H9 (cell line): ENCODE results near the gene ERH. TPM values are rescaled to one million over a fixed set of nuclear protein-coding genes. Genes with fewer than 3 reads are reported as not detected.

Experiments used
- DNase-seq: peaks from one replicate; pipeline ENCODE4 v3.0.0-alpha.2; 2017
- H2AFZ ChIP-seq: one replicate; pipeline ENCODE4 v1.6.1; 2013; ENCODE audit warnings: mild to moderate bottlenecking, low read length, control low read depth, moderate library complexity
- H2AK5ac ChIP-seq: 2 replicates; pipeline ENCODE4 v1.6.1; 2013; ENCODE audit warnings: low read length, control low read depth, mixed read lengths; ENCODE audit not compliant: insufficient read length
- H2BK120ac ChIP-seq: one replicate; pipeline ENCODE4 v1.6.1; 2013; ENCODE audit warnings: low read depth, mild to moderate bottlenecking, low read length, control low read depth, inconsistent platforms; ENCODE audit not compliant: poor library complexity, severe bottlenecking
- H2BK12ac ChIP-seq: 2 replicates; pipeline ENCODE4 v1.6.1; 2013; ENCODE audit warnings: low read length, control low read depth, mixed read lengths, low read depth; ENCODE audit not compliant: insufficient read length
- H2BK15ac ChIP-seq: 2 replicates; pipeline ENCODE4 v1.6.1; 2013; ENCODE audit warnings: low read depth, low read length, control low read depth
- H2BK20ac ChIP-seq: one replicate; pipeline ENCODE4 v1.6.1; 2013; ENCODE audit warnings: low read depth, mild to moderate bottlenecking, low read length, control low read depth, inconsistent platforms; ENCODE audit not compliant: poor library complexity, severe bottlenecking
- H2BK5ac ChIP-seq: 2 replicates; pipeline ENCODE4 v1.6.1; 2013; ENCODE audit warnings: low read length, control low read depth, mixed read lengths; ENCODE audit not compliant: insufficient read length
- H3K14ac ChIP-seq: 2 replicates; pipeline ENCODE4 v1.6.1; 2013; ENCODE audit warnings: low read length, control low read depth; ENCODE audit not compliant: insufficient read depth
- H3K18ac ChIP-seq: 2 replicates; pipeline ENCODE4 v1.6.1; 2013; ENCODE audit warnings: low read depth, mild to moderate bottlenecking, mixed read lengths, low read length, control low read depth; ENCODE audit not compliant: insufficient read length
- H3K23ac ChIP-seq: 2 replicates; pipeline ENCODE4 v1.6.1; 2013; ENCODE audit warnings: low read length, control low read depth, mixed read lengths, low read depth; ENCODE audit not compliant: insufficient read length
- H3K23me2 ChIP-seq: 2 replicates; pipeline ENCODE4 v1.6.1; 2013; ENCODE audit warnings: low read depth, mild to moderate bottlenecking, mixed read lengths, low read length, control low read depth; ENCODE audit not compliant: insufficient read length, poor library complexity, severe bottlenecking
- H3K27ac ChIP-seq: 2 replicates; pipeline ENCODE4 v1.5.1; 2013; ENCODE audit warnings: low read length, control low read depth, mixed read lengths, low read depth; ENCODE audit not compliant: insufficient read length
- H3K27me3 ChIP-seq: 2 replicates; pipeline ENCODE4 v1.6.1; 2013; ENCODE audit warnings: low read length, control low read depth, inconsistent platforms; ENCODE audit not compliant: insufficient read depth
- H3K4ac ChIP-seq: 2 replicates; pipeline ENCODE4 v1.6.1; 2013; ENCODE audit warnings: low read depth, mild to moderate bottlenecking, control low read depth, inconsistent platforms, low read length, moderate library complexity
- H3K4me1 ChIP-seq: 2 replicates; pipeline ENCODE4 v1.6.1; 2013; ENCODE audit warnings: low read length, control low read depth, inconsistent platforms; ENCODE audit not compliant: insufficient read depth
- H3K4me2 ChIP-seq: 2 replicates; pipeline ENCODE4 v1.6.1; 2013; ENCODE audit warnings: low read length, control low read depth, mixed read lengths; ENCODE audit not compliant: insufficient read length, insufficient read depth
- H3K56ac ChIP-seq: 2 replicates; pipeline ENCODE4 v1.6.1; 2013; ENCODE audit warnings: low read depth, mild to moderate bottlenecking, mixed read lengths, low read length, control low read depth; ENCODE audit not compliant: insufficient read length
- H3K79me1 ChIP-seq: 2 replicates; pipeline ENCODE4 v1.6.1; 2013; ENCODE audit warnings: low read depth, mild to moderate bottlenecking, moderate library complexity, low read length, control low read depth, inconsistent platforms; ENCODE audit not compliant: insufficient read depth, poor library complexity, severe bottlenecking
- H3K79me2 ChIP-seq: 2 replicates; pipeline ENCODE4 v1.6.1; 2013; ENCODE audit warnings: low read length, control low read depth, inconsistent platforms; ENCODE audit not compliant: insufficient read depth
- H3K9ac ChIP-seq: 2 replicates; pipeline ENCODE4 v1.6.1; 2013; ENCODE audit warnings: low read length, control low read depth, mixed read lengths; ENCODE audit not compliant: insufficient read length; ENCODE audit errors: extremely low read depth
- H3K9me3 ChIP-seq: one replicate; pipeline ENCODE4 v1.6.1; 2013; ENCODE audit warnings: low read depth, low read length, inconsistent platforms; ENCODE audit not compliant: control insufficient read depth
- H3T11ph ChIP-seq: one replicate; pipeline ENCODE4 v1.6.1; 2013; ENCODE audit warnings: mild to moderate bottlenecking, low read length, control low read depth, inconsistent platforms
- H4K20me1 ChIP-seq: one replicate; pipeline ENCODE4 v1.6.1; 2013; ENCODE audit not compliant: control insufficient read depth, insufficient read length, insufficient read depth
- H4K5ac ChIP-seq: 2 replicates; pipeline ENCODE4 v1.6.1; 2013; ENCODE audit warnings: low read depth, mild to moderate bottlenecking, mixed read lengths, low read length, control low read depth; ENCODE audit not compliant: insufficient read length
- H4K8ac ChIP-seq: replicated peaks from 2 replicates; pipeline ENCODE4 v1.6.1; 2013; ENCODE audit warnings: low read length, control low read depth, mixed read lengths, low read depth; ENCODE audit not compliant: insufficient read length
- H4K91ac ChIP-seq: 2 replicates; pipeline ENCODE4 v1.6.1; 2013; ENCODE audit warnings: low read depth, mild to moderate bottlenecking, moderate library complexity, mixed read lengths, low read length, control low read depth; ENCODE audit not compliant: insufficient read length
- H3K27ac Mint-ChIP-seq, 3 experiments: 2 replicates in 2 of 3; 3 replicates in 1 of 3; pipeline ENCODE4 v1.8.0; 2020 to 2021; ENCODE audit warnings: mixed read lengths in 3 of 3, mild to moderate bottlenecking in 1 of 3, moderate library complexity in 1 of 3
- H3K27me3 Mint-ChIP-seq: 2 replicates; pipeline ENCODE4 v1.8.0; 2021; ENCODE audit warnings: low read depth, mild to moderate bottlenecking, moderate library complexity, mixed read lengths
- H3K36me3 Mint-ChIP-seq, 3 experiments: 2 replicates in 2 of 3; 3 replicates in 1 of 3; pipeline ENCODE4 v1.8.0; 2020 to 2021; ENCODE audit warnings: low read depth in 3 of 3, mixed read lengths in 3 of 3; ENCODE audit not compliant: insufficient read depth in 1 of 3
- H3K4me1 Mint-ChIP-seq, 2 experiments: 2 replicates each; pipeline ENCODE4 v1.8.0; 2020; ENCODE audit warnings: mixed read lengths in 2 of 2
- H3K4me3 Mint-ChIP-seq, 2 experiments: 2 replicates in 1 of 2; 3 replicates in 1 of 2; pipeline ENCODE4 v1.8.0; 2020 to 2021; ENCODE audit warnings: mild to moderate bottlenecking in 2 of 2, mixed read lengths in 2 of 2, moderate library complexity in 1 of 2
- H3K9me3 Mint-ChIP-seq, 2 experiments: 2 replicates in 1 of 2; 3 replicates in 1 of 2; pipeline ENCODE4 v1.8.0; 2020; ENCODE audit warnings: mild to moderate bottlenecking in 2 of 2, mixed read lengths in 2 of 2, moderate library complexity in 1 of 2
- WGBS: extraction: QIAGEN DNeasy Blood & Tissue Kit; methylation state at CpG from one replicate; pipeline ENCODE4 v1.1.7; 2013; ENCODE audit warnings: missing lambda C conversion rate, low lambda C conversion rate, mixed read lengths; ENCODE audit not compliant: insufficient read length; ENCODE audit errors: extremely low coverage; 5-methylcytosine and 5-hydroxymethylcytosine counted together
- total RNA-seq: library from RNA; stranded (reverse); gene quantifications from 2 replicates; pipeline ENCODE4 v1.2.1, GENCODE V29; 2021
- TF ChIP-seq, protein P1 (sequence below): fragments of 200-600 bp; sonication (generic); conservative IDR thresholded peaks from 3 replicates; pipeline ENCODE4 v1.8.0; 2021; ENCODE audit warnings: antibody characterized with exemption, mild to moderate bottlenecking

The ERH gene
- total RNA-seq, 1 experiment from 2014 or later: 443 TPM

DNA sequence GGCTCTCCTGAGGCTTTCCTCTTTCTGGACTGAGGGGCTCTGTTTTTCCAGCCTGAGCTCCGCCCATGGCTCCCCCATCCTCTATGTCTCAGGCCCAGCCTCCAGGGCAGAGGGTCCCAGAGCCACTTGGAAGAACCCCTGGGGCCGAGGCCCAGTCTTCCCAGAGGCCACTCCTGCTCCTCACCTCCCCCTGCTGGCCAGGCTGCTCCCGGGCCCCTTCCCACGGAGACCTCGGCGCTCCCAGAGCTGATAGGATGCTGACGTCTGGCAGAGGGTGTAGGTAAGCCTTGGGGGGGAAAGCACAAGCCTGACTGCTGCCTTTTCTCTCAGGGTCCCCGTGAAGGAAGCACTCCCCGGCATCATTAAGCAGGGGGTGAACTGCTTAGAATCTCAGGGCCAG, 51.4 kb downstream of the ERH start:
- Histone ChIP-seq H3K27ac (no peak overlapping the region), H4K5ac (no peak overlapping the region), H3T11ph (no peak overlapping the region), H3K23me2 (no peaks in the 10 kb centered on the region), H2BK120ac (no peak overlapping the region), H2BK5ac (no peak overlapping the region), H3K4me2 (no peak overlapping the region), H3K79me2 (peaks cover 2% of the 10 kb centered on the region; the same call in 1 of the 2 replicates), H3K56ac (no peak overlapping the region), H4K20me1 (no peaks in the 10 kb centered on the region), H3K9ac (no peak overlapping the region), H4K8ac (no peak overlapping the region), H4K91ac (no peak overlapping the region), H3K4me1 (no peaks in the 10 kb centered on the region), H2BK15ac (no peak overlapping the region), H3K9me3 (no peaks in the 10 kb centered on the region), H3K18ac (no peak overlapping the region), H3K4ac (no peak overlapping the region), H3K79me1 (no peaks in the 10 kb centered on the region), H3K14ac (no peak overlapping the region), H2AFZ (no peak overlapping the region), H3K27me3 (no peaks in the 10 kb centered on the region), H3K23ac (no peak overlapping the region), H2AK5ac (no peak overlapping the region), H2BK20ac (no peak overlapping the region), H2BK12ac (no peak overlapping the region)
- peak; percentile 87 for DNase-seq
- Mint-ChIP-seq H3K27ac (peak overlapping the region in 1 of 3 experiments; percentile 44; a peak in 1 of 7 replicates), H3K36me3 (no peaks in the 10 kb centered on the region), H3K4me1 (peaks cover 22 to 37% of the 10 kb centered on the region in 2 experiments), H3K9me3 (no peaks in the 10 kb centered on the region), H3K4me3 (no peak overlapping the region), H3K27me3 (no peaks in the 10 kb centered on the region; the same call in 1 of the 2 replicates)
- WGBS: no CpG with 5 or more reads among the region's 9 CpGs
- TF ChIP-seq, protein P1, sequence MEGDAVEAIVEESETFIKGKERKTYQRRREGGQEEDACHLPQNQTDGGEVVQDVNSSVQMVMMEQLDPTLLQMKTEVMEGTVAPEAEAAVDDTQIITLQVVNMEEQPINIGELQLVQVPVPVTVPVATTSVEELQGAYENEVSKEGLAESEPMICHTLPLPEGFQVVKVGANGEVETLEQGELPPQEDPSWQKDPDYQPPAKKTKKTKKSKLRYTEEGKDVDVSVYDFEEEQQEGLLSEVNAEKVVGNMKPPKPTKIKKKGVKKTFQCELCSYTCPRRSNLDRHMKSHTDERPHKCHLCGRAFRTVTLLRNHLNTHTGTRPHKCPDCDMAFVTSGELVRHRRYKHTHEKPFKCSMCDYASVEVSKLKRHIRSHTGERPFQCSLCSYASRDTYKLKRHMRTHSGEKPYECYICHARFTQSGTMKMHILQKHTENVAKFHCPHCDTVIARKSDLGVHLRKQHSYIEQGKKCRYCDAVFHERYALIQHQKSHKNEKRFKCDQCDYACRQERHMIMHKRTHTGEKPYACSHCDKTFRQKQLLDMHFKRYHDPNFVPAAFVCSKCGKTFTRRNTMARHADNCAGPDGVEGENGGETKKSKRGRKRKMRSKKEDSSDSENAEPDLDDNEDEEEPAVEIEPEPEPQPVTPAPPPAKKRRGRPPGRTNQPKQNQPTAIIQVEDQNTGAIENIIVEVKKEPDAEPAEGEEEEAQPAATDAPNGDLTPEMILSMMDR: peak; percentile 94
